NCI-H128 (cell line): ENCODE data around the gene SDF2L1.
A peak's percentile ranks its signal among the peaks of the same experiment; 100 is the strongest.
"Not testable (repeated sequence)": the region's sequence is repeated elsewhere in the genome, so short reads cannot be mapped to it uniquely, and the experiment has no call there.

ENCODE experiments used
- DNase-seq: peaks from one replicate; lab custom pipeline; 2025; ENCODE audit not compliant: unreplicated experiment; lab: John Stamatoyannopoulos, UW

Gene SDF2L1

GRCh38 chr22:21636629-21637218 lies 5.4 kb upstream of the SDF2L1 start:
- DNase-seq = no peak

- DNase-seq = not testable (repeated sequence)
These were observed 4.7 kb upstream of the SDF2L1 start for GRCh38 chr22:21637450-21637849.

GRCh38 chr22:21639359-21639758 lies 2.7 kb upstream of the SDF2L1 start:
- DNase-seq = no peak

- DNase-seq = no peak
These were observed 1.3 kb upstream of the SDF2L1 start for GRCh38 chr22:21640810-21641209.

GRCh38 chr22:21641417-21641788 lies 699 bp upstream of the SDF2L1 start:
- no peak for DNase-seq

GRCh38 chr22:21642584-21643448 lies 714 bp downstream of the SDF2L1 start:
- DNase-seq = no peak

GRCh38 chr22:21643533-21644357 lies 1.6 kb downstream of the SDF2L1 start:
- no peak for DNase-seq

GRCh38 chr22:21645513-21645912 lies 3.4 kb downstream of the SDF2L1 start:
- DNase-seq = not testable (repeated sequence)

- peak; percentile 37 for DNase-seq
These were observed 4.8 kb downstream of the SDF2L1 start for GRCh38 chr22:21646608-21647590.

- no peak for DNase-seq
These were observed 8.2 kb downstream of the SDF2L1 start for GRCh38 chr22:21650280-21650679.

- no peak for DNase-seq
These were observed 8.9 kb downstream of the SDF2L1 start for GRCh38 chr22:21650823-21651520.

- DNase-seq = no peak
These were observed 9.5 kb downstream of the SDF2L1 start for GRCh38 chr22:21651521-21652009.

GRCh38 chr22:21652010-21652546 lies 10.0 kb downstream of the SDF2L1 start:
- DNase-seq = peak; percentile 66

- no peak for DNase-seq
These were observed 10.7 kb downstream of the SDF2L1 start for GRCh38 chr22:21652547-21653545.

GRCh38 chr22:21657020-21657359 lies 14.9 kb downstream of the SDF2L1 start:
- no peak for DNase-seq

GRCh38 chr22:21657360-21658032 lies 15.4 kb downstream of the SDF2L1 start:
- peak; percentile 54 for DNase-seq

- DNase-seq = no peak
These were observed 17.9 kb downstream of the SDF2L1 start for GRCh38 chr22:21659864-21660525.
